HG02759 (cell line): ENCODE measurements around the gene TAF6L.
"Not testable (repeated sequence)": the region's sequence is repeated elsewhere in the genome, so short reads cannot be mapped to it uniquely, and the experiment has no call there.

ENCODE experiments used
- ATAC-seq: cut with Tn5 transposase; IDR thresholded peaks from one replicate; pipeline ENCODE4 v1.9.1; 2021; ENCODE audit warnings: mild to moderate bottlenecking, moderate library complexity; ENCODE audit not compliant: unreplicated experiment

Gene TAF6L

GRCh38 chr11:62804310-62805075 lies 33.3 kb downstream of the TAF6L start:
- ATAC-seq: no peak

- ATAC-seq: peak; percentile 90
These were observed 34.1 kb downstream of the TAF6L start, which contains the start of gene NXF1 for GRCh38 chr11:62805076-62805892. TSS of gene NXF1 (minus strand) at chr11:62805440. CDS start at chr11:62805356, 84 bp downstream.

GRCh38 chr11:62805961-62806441 lies 34.8 kb downstream of the TAF6L start:
- ATAC-seq: no peak

- no peak for ATAC-seq
These were observed 35.5 kb downstream of the TAF6L start for GRCh38 chr11:62806611-62807121.

- ATAC-seq: no peak
These were observed 39.6 kb downstream of the TAF6L start for GRCh38 chr11:62810748-62811147.

- no peak for ATAC-seq
These were observed 40.5 kb downstream of the TAF6L start for GRCh38 chr11:62811659-62812058.

GRCh38 chr11:62816557-62816956 lies 45.4 kb downstream of the TAF6L start:
- no peak for ATAC-seq

GRCh38 chr11:62817129-62817528 lies 45.9 kb downstream of the TAF6L start:
- ATAC-seq: no peak

- no peak for ATAC-seq
These were observed 52.5 kb downstream of the TAF6L start for GRCh38 chr11:62823677-62824076.

- not testable (repeated sequence) for ATAC-seq
These were observed 56.9 kb downstream of the TAF6L start for GRCh38 chr11:62828130-62828529.

GRCh38 chr11:62830904-62831519 lies 59.8 kb downstream of the TAF6L start:
- ATAC-seq: peak; percentile 15

GRCh38 chr11:62831520-62832335 lies 60.5 kb downstream of the TAF6L start, which contains the start of gene STX5:
TSS of gene STX5 (minus strand) at chr11:62832051. CDS start at chr11:62831243, 808 bp downstream.
- ATAC-seq: peak; percentile 87

GRCh38 chr11:62832336-62833234 lies 61.4 kb downstream of the TAF6L start, which contains the start of gene TEX54:
TSS of gene TEX54 (minus strand) at chr11:62832841.
- ATAC-seq: peak; percentile 5

- ATAC-seq: no peak
These were observed 64.1 kb downstream of the TAF6L start for GRCh38 chr11:62835336-62835735.
